H9 (cell line): ENCODE measurements around the gene PPP1CA. TPM values are rescaled to one million over a fixed set of nuclear protein-coding genes. Genes with fewer than 3 reads are reported as not detected.
A peak's percentile ranks its signal among the peaks of the same experiment; 100 is the strongest.

Source experiments
- DNase-seq: peaks from one replicate; pipeline ENCODE4 v3.0.0-alpha.2; 2017
- H2AFZ ChIP-seq: one replicate; pipeline ENCODE4 v1.6.1; 2013; ENCODE audit warnings: mild to moderate bottlenecking, low read length, control low read depth, moderate library complexity
- H2AK5ac ChIP-seq: 2 replicates; pipeline ENCODE4 v1.6.1; 2013; ENCODE audit warnings: low read length, control low read depth, mixed read lengths; ENCODE audit not compliant: insufficient read length
- H2BK120ac ChIP-seq: one replicate; pipeline ENCODE4 v1.6.1; 2013; ENCODE audit warnings: low read depth, mild to moderate bottlenecking, low read length, control low read depth, inconsistent platforms; ENCODE audit not compliant: poor library complexity, severe bottlenecking
- H2BK12ac ChIP-seq: 2 replicates; pipeline ENCODE4 v1.6.1; 2013; ENCODE audit warnings: low read length, control low read depth, mixed read lengths, low read depth; ENCODE audit not compliant: insufficient read length
- H2BK15ac ChIP-seq: 2 replicates; pipeline ENCODE4 v1.6.1; 2013; ENCODE audit warnings: low read depth, low read length, control low read depth
- H2BK20ac ChIP-seq: one replicate; pipeline ENCODE4 v1.6.1; 2013; ENCODE audit warnings: low read depth, mild to moderate bottlenecking, low read length, control low read depth, inconsistent platforms; ENCODE audit not compliant: poor library complexity, severe bottlenecking
- H2BK5ac ChIP-seq: 2 replicates; pipeline ENCODE4 v1.6.1; 2013; ENCODE audit warnings: low read length, control low read depth, mixed read lengths; ENCODE audit not compliant: insufficient read length
- H3K14ac ChIP-seq: 2 replicates; pipeline ENCODE4 v1.6.1; 2013; ENCODE audit warnings: low read length, control low read depth; ENCODE audit not compliant: insufficient read depth
- H3K18ac ChIP-seq: 2 replicates; pipeline ENCODE4 v1.6.1; 2013; ENCODE audit warnings: low read depth, mild to moderate bottlenecking, mixed read lengths, low read length, control low read depth; ENCODE audit not compliant: insufficient read length
- H3K23ac ChIP-seq: 2 replicates; pipeline ENCODE4 v1.6.1; 2013; ENCODE audit warnings: low read length, control low read depth, mixed read lengths, low read depth; ENCODE audit not compliant: insufficient read length
- H3K23me2 ChIP-seq: 2 replicates; pipeline ENCODE4 v1.6.1; 2013; ENCODE audit warnings: low read depth, mild to moderate bottlenecking, mixed read lengths, low read length, control low read depth; ENCODE audit not compliant: insufficient read length, poor library complexity, severe bottlenecking
- H3K27ac ChIP-seq: 2 replicates; pipeline ENCODE4 v1.5.1; 2013; ENCODE audit warnings: low read length, control low read depth, mixed read lengths, low read depth; ENCODE audit not compliant: insufficient read length
- H3K27me3 ChIP-seq: 2 replicates; pipeline ENCODE4 v1.6.1; 2013; ENCODE audit warnings: low read length, control low read depth, inconsistent platforms; ENCODE audit not compliant: insufficient read depth
- H3K4ac ChIP-seq: 2 replicates; pipeline ENCODE4 v1.6.1; 2013; ENCODE audit warnings: low read depth, mild to moderate bottlenecking, control low read depth, inconsistent platforms, low read length, moderate library complexity
- H3K4me1 ChIP-seq: 2 replicates; pipeline ENCODE4 v1.6.1; 2013; ENCODE audit warnings: low read length, control low read depth, inconsistent platforms; ENCODE audit not compliant: insufficient read depth
- H3K4me2 ChIP-seq: 2 replicates; pipeline ENCODE4 v1.6.1; 2013; ENCODE audit warnings: low read length, control low read depth, mixed read lengths; ENCODE audit not compliant: insufficient read length, insufficient read depth
- H3K56ac ChIP-seq: 2 replicates; pipeline ENCODE4 v1.6.1; 2013; ENCODE audit warnings: low read depth, mild to moderate bottlenecking, mixed read lengths, low read length, control low read depth; ENCODE audit not compliant: insufficient read length
- H3K79me1 ChIP-seq: 2 replicates; pipeline ENCODE4 v1.6.1; 2013; ENCODE audit warnings: low read depth, mild to moderate bottlenecking, moderate library complexity, low read length, control low read depth, inconsistent platforms; ENCODE audit not compliant: insufficient read depth, poor library complexity, severe bottlenecking
- H3K79me2 ChIP-seq: 2 replicates; pipeline ENCODE4 v1.6.1; 2013; ENCODE audit warnings: low read length, control low read depth, inconsistent platforms; ENCODE audit not compliant: insufficient read depth
- H3K9ac ChIP-seq: 2 replicates; pipeline ENCODE4 v1.6.1; 2013; ENCODE audit warnings: low read length, control low read depth, mixed read lengths; ENCODE audit not compliant: insufficient read length; ENCODE audit errors: extremely low read depth
- H3K9me3 ChIP-seq: one replicate; pipeline ENCODE4 v1.6.1; 2013; ENCODE audit warnings: low read depth, low read length, inconsistent platforms; ENCODE audit not compliant: control insufficient read depth
- H3T11ph ChIP-seq: one replicate; pipeline ENCODE4 v1.6.1; 2013; ENCODE audit warnings: mild to moderate bottlenecking, low read length, control low read depth, inconsistent platforms
- H4K20me1 ChIP-seq: one replicate; pipeline ENCODE4 v1.6.1; 2013; ENCODE audit not compliant: control insufficient read depth, insufficient read length, insufficient read depth
- H4K5ac ChIP-seq: 2 replicates; pipeline ENCODE4 v1.6.1; 2013; ENCODE audit warnings: low read depth, mild to moderate bottlenecking, mixed read lengths, low read length, control low read depth; ENCODE audit not compliant: insufficient read length
- H4K8ac ChIP-seq: replicated peaks from 2 replicates; pipeline ENCODE4 v1.6.1; 2013; ENCODE audit warnings: low read length, control low read depth, mixed read lengths, low read depth; ENCODE audit not compliant: insufficient read length
- H4K91ac ChIP-seq: 2 replicates; pipeline ENCODE4 v1.6.1; 2013; ENCODE audit warnings: low read depth, mild to moderate bottlenecking, moderate library complexity, mixed read lengths, low read length, control low read depth; ENCODE audit not compliant: insufficient read length
- H3K27ac Mint-ChIP-seq, 3 experiments: 2 replicates in 2 of 3; 3 replicates in 1 of 3; pipeline ENCODE4 v1.8.0; 2020 to 2021; ENCODE audit warnings: mixed read lengths in 3 of 3, mild to moderate bottlenecking in 1 of 3, moderate library complexity in 1 of 3
- H3K27me3 Mint-ChIP-seq: 2 replicates; pipeline ENCODE4 v1.8.0; 2021; ENCODE audit warnings: low read depth, mild to moderate bottlenecking, moderate library complexity, mixed read lengths
- H3K36me3 Mint-ChIP-seq, 3 experiments: 2 replicates in 2 of 3; 3 replicates in 1 of 3; pipeline ENCODE4 v1.8.0; 2020 to 2021; ENCODE audit warnings: low read depth in 3 of 3, mixed read lengths in 3 of 3; ENCODE audit not compliant: insufficient read depth in 1 of 3
- H3K4me1 Mint-ChIP-seq, 2 experiments: 2 replicates each; pipeline ENCODE4 v1.8.0; 2020; ENCODE audit warnings: mixed read lengths in 2 of 2
- H3K4me3 Mint-ChIP-seq, 2 experiments: 2 replicates in 1 of 2; 3 replicates in 1 of 2; pipeline ENCODE4 v1.8.0; 2020 to 2021; ENCODE audit warnings: mild to moderate bottlenecking in 2 of 2, mixed read lengths in 2 of 2, moderate library complexity in 1 of 2
- H3K9me3 Mint-ChIP-seq, 2 experiments: 2 replicates in 1 of 2; 3 replicates in 1 of 2; pipeline ENCODE4 v1.8.0; 2020; ENCODE audit warnings: mild to moderate bottlenecking in 2 of 2, mixed read lengths in 2 of 2, moderate library complexity in 1 of 2
- WGBS: extraction: QIAGEN DNeasy Blood & Tissue Kit; methylation state at CpG from one replicate; pipeline ENCODE4 v1.1.7; 2013; ENCODE audit warnings: missing lambda C conversion rate, low lambda C conversion rate, mixed read lengths; ENCODE audit not compliant: insufficient read length; ENCODE audit errors: extremely low coverage; 5-methylcytosine and 5-hydroxymethylcytosine counted together
- total RNA-seq: library from RNA; stranded (reverse); gene quantifications from 2 replicates; pipeline ENCODE4 v1.2.1, GENCODE V29; 2021
- TF ChIP-seq, protein P1 (sequence below): fragments of 200-600 bp; sonication (generic); conservative IDR thresholded peaks from 3 replicates; pipeline ENCODE4 v1.8.0; 2021; ENCODE audit warnings: antibody characterized with exemption, mild to moderate bottlenecking

Gene PPP1CA
- total RNA-seq, 1 experiment from 2014 or later, result 205 TPM

DNA sequence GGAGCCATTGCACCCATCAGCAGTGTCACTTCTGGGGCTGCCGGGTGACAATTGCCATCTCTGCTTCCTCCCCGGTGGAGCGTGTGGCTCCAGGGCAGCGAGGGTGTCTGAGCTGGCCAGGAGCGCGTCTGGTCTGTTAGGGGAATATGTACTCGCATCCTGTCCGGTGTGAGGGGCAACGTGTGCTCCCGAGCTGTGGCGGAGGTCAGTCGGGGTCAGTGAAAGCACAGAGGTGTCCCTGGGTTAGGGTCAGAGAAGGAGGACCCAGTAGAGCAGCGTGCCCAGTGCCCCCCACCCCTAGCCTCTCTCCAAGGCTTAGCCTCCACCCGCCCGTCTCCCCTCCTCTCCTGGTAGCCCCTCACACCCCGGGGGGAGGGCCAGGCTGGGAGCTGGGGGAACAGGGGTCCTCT is 29.7 kb downstream of the PPP1CA start:
- no peaks in the 10 kb centered on the region for H3K79me2 ChIP-seq
- H3K18ac ChIP-seq, result no peak overlapping the region
- H2BK15ac ChIP-seq, result no peak overlapping the region
- peaks cover 47 to 54% of the 10 kb centered on the region in 2 experiments for H3K4me1 Mint-ChIP-seq
- no peak overlapping the region for H3K9ac ChIP-seq
- WGBS, result no CpG with 5 or more reads among the region's 16 CpGs
- H4K8ac ChIP-seq, result no peak overlapping the region
- peaks cover 6% of the 10 kb centered on the region; the same call in 1 of the 2 replicates for H3K27me3 ChIP-seq
- no peak overlapping the region for H3K27ac ChIP-seq
- H4K5ac ChIP-seq, result no peak overlapping the region
- H3T11ph ChIP-seq, result no peak overlapping the region
- no peaks in the 10 kb centered on the region for H3K79me1 ChIP-seq
- no peak overlapping the region for H2BK120ac ChIP-seq
- no peaks in the 10 kb centered on the region; a peak in 2 of 5 replicates for H3K9me3 Mint-ChIP-seq
- no peak overlapping the region for H2AK5ac ChIP-seq
- no peak for DNase-seq
- H3K23me2 ChIP-seq, result peaks cover 30% of the 10 kb centered on the region
- H3K27me3 Mint-ChIP-seq, result peaks cover 81% of the 10 kb centered on the region
- H4K91ac ChIP-seq, result no peak overlapping the region
- no peak overlapping the region for H2AFZ ChIP-seq
- H2BK20ac ChIP-seq, result no peak overlapping the region
- H3K4me3 Mint-ChIP-seq, result peak overlapping the region; percentile 65 to 85
- peaks cover 3% of the 10 kb centered on the region for H4K20me1 ChIP-seq
- H2BK5ac ChIP-seq, result no peak overlapping the region
- H3K4me2 ChIP-seq, result peak overlapping the region; percentile 37
- no peaks in the 10 kb centered on the region for H3K9me3 ChIP-seq
- no peak overlapping the region for H3K4ac ChIP-seq
- no peak overlapping the region for H3K14ac ChIP-seq
- H2BK12ac ChIP-seq, result no peak overlapping the region
- no peaks in the 10 kb centered on the region; a peak in 1 of 7 replicates for H3K36me3 Mint-ChIP-seq
- no peak overlapping the region for H3K56ac ChIP-seq
- H3K27ac Mint-ChIP-seq, result no peak overlapping the region
- no peak overlapping the region for H3K23ac ChIP-seq
- H3K4me1 ChIP-seq, result peaks cover 7% of the 10 kb centered on the region; the same call in 1 of the 2 replicates
- TF ChIP-seq, protein P1, sequence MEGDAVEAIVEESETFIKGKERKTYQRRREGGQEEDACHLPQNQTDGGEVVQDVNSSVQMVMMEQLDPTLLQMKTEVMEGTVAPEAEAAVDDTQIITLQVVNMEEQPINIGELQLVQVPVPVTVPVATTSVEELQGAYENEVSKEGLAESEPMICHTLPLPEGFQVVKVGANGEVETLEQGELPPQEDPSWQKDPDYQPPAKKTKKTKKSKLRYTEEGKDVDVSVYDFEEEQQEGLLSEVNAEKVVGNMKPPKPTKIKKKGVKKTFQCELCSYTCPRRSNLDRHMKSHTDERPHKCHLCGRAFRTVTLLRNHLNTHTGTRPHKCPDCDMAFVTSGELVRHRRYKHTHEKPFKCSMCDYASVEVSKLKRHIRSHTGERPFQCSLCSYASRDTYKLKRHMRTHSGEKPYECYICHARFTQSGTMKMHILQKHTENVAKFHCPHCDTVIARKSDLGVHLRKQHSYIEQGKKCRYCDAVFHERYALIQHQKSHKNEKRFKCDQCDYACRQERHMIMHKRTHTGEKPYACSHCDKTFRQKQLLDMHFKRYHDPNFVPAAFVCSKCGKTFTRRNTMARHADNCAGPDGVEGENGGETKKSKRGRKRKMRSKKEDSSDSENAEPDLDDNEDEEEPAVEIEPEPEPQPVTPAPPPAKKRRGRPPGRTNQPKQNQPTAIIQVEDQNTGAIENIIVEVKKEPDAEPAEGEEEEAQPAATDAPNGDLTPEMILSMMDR, result no peak
